ENCODE data around the gene FIBCD1.

FIBCD1 gene

DNA sequence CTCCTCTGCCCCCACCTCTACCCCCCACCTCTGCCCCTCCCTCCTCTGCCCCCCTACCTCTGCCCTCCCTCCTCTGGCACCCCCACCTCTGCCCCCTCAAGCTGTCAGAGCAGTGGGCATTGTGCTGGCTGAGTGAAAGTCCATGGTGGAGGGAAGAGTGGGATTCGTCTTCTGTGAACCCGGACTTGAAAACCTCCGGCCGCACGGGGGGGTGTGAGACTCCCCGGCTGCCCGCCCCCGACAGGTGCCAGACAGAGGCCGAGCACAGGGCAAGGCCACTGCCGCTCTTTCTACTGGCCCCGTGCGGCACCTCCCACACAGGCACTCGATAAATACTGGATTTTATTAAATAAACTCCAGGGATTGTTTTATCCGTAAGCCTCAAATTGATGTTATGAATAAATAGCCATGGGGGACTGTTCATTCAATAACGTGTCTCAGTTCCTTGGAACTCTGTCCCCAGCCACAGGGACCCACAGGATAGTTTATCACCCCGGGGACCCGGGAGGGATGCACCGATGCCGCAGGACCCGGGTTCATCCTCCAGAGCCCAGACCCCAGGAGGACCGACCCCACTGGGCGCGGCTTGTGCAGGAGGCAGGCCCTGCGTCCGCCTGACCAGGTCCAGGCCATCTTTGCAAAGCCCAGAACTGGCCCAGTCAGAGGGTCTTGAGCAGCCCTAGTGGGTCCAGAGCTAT, 39.8 kb downstream of the FIBCD1 start:
- Histone ChIP-seq H3K4me1 (ENCODE audit: insufficient read depth, low read length, severe bottlenecking) (no peaks in the 10 kb centered on the region), H3K4me2 (ENCODE audit: low read length) (no peak overlapping the region), H3K27ac (ENCODE audit: low read depth, low read length, poor library complexity, severe bottlenecking) (no peak overlapping the region), H4K20me1 (ENCODE audit: insufficient read depth, low read length) (no peaks in the 10 kb centered on the region), H3K27me3 (ENCODE audit: insufficient read depth, low read length) (no peaks in the 10 kb centered on the region), H2AFZ (ENCODE audit: low read length) (no peak overlapping the region), H3K79me2 (ENCODE audit: insufficient read depth, low read length) (no peaks in the 10 kb centered on the region), H3K36me3 (ENCODE audit: insufficient read depth, low read length) (no peaks in the 10 kb centered on the region), H3K9ac (ENCODE audit: low read length) (no peak overlapping the region), H3K4me3 (ENCODE audit: low read depth, low read length, poor library complexity, severe bottlenecking) (no peak overlapping the region), H3F3A (ENCODE audit: insufficient read depth, low read length) (no peaks in the 10 kb centered on the region), H3K9me3 (ENCODE audit: low read length) (no peaks in the 10 kb centered on the region), H3K9me2 (ENCODE audit: low read depth, low read length) (no peaks in the 10 kb centered on the region)
- TF ChIP-seq EZH2 (IDR thresholded peaks at IDR 0.05; ENCODE audit: borderline replicate concordance, low read length), result no peak
- TF ChIP-seq, protein P1, sequence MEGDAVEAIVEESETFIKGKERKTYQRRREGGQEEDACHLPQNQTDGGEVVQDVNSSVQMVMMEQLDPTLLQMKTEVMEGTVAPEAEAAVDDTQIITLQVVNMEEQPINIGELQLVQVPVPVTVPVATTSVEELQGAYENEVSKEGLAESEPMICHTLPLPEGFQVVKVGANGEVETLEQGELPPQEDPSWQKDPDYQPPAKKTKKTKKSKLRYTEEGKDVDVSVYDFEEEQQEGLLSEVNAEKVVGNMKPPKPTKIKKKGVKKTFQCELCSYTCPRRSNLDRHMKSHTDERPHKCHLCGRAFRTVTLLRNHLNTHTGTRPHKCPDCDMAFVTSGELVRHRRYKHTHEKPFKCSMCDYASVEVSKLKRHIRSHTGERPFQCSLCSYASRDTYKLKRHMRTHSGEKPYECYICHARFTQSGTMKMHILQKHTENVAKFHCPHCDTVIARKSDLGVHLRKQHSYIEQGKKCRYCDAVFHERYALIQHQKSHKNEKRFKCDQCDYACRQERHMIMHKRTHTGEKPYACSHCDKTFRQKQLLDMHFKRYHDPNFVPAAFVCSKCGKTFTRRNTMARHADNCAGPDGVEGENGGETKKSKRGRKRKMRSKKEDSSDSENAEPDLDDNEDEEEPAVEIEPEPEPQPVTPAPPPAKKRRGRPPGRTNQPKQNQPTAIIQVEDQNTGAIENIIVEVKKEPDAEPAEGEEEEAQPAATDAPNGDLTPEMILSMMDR (IDR thresholded peaks at IDR 0.05; ENCODE audit: low read length), result no peak

DNA sequence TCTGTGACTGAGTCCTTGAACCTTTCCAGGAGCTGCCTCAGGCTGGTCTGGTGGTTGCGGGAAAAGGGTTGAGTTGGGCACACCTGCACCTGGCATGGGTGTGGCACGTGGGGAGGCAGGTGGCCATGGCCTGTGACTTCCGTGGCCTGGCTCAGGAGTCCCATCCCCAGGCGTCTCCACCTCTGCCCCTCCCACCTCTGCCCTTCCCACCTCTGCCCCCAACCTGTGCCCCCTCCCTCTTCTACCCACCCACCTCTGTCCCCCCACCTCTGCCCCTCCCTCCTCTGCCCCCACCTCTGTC, 40.5 kb downstream of the FIBCD1 start:
- H3K9ac ChIP-seq (ENCODE audit: low read length), result no peak overlapping the region
- H3K9me2 ChIP-seq (ENCODE audit: low read depth, low read length), result no peaks in the 10 kb centered on the region
- no peaks in the 10 kb centered on the region for H3K79me2 ChIP-seq (ENCODE audit: insufficient read depth, low read length)
- H3K4me2 ChIP-seq (ENCODE audit: low read length), result no peak overlapping the region
- no peak overlapping the region for H2AFZ ChIP-seq (ENCODE audit: low read length)
- no peak overlapping the region for H3K4me3 ChIP-seq (ENCODE audit: low read depth, low read length, poor library complexity, severe bottlenecking)
- no peaks in the 10 kb centered on the region for H3K4me1 ChIP-seq (ENCODE audit: insufficient read depth, low read length, severe bottlenecking)
- H3F3A ChIP-seq (ENCODE audit: insufficient read depth, low read length), result no peaks in the 10 kb centered on the region
- no peak for TF ChIP-seq EZH2 (IDR thresholded peaks at IDR 0.05; ENCODE audit: borderline replicate concordance, low read length)
- TF ChIP-seq, protein P1 (IDR thresholded peaks at IDR 0.05; ENCODE audit: low read length), result no peak
- H3K36me3 ChIP-seq (ENCODE audit: insufficient read depth, low read length), result no peaks in the 10 kb centered on the region
- H3K27ac ChIP-seq (ENCODE audit: low read depth, low read length, poor library complexity, severe bottlenecking), result no peak overlapping the region
- no peaks in the 10 kb centered on the region for H3K9me3 ChIP-seq (ENCODE audit: low read length)
- no peaks in the 10 kb centered on the region for H4K20me1 ChIP-seq (ENCODE audit: insufficient read depth, low read length)
- H3K27me3 ChIP-seq (ENCODE audit: insufficient read depth, low read length), result no peaks in the 10 kb centered on the region

DNA sequence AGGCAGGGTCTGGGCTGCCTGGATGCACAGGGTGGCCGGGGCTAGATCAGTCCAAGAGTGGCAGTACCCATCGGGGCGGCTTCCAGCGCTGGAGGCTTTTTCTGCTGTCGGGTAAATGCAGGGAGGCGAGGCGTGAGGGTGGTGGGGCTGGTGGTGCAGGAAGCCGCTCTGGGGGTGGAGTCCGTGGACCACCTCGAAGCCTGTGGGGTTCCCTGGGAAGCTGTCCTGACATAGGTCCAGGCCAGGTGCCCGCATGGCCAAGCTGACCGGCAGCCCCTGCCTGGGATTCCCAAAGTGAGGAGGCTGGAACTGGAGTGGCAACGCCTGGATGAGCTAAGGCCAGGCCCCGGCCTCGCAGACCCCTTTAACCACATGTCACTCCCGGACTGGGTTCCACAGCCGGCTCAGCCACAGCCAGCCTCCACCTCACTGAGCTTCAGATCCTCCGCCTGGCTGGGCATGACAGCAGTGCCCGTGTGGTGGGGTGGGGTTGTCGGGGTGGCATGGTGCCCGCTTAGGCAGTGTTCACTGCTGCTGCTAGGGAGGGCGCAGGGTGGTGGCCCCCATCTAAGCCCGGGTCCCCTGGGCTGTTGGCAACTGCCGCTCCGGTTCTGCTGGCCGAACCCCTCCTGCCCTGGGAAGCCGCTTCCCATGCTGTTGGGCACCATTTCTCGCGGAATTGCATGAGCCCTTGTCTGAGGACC, 41.0 kb downstream of the FIBCD1 start:
- no peaks in the 10 kb centered on the region for H4K20me1 ChIP-seq (ENCODE audit: insufficient read depth, low read length)

More for the DNA sequence above, 41.0 kb downstream of the FIBCD1 start:
- Histone ChIP-seq H3K9me3 (ENCODE audit: low read length) (no peaks in the 10 kb centered on the region), H3K79me2 (ENCODE audit: insufficient read depth, low read length) (no peaks in the 10 kb centered on the region), H3K4me2 (ENCODE audit: low read length) (no peak overlapping the region), H3F3A (ENCODE audit: insufficient read depth, low read length) (no peaks in the 10 kb centered on the region), H3K27me3 (ENCODE audit: insufficient read depth, low read length) (no peaks in the 10 kb centered on the region), H3K9me2 (ENCODE audit: low read depth, low read length) (no peaks in the 10 kb centered on the region), H3K36me3 (ENCODE audit: insufficient read depth, low read length) (no peaks in the 10 kb centered on the region), H3K9ac (ENCODE audit: low read length) (no peak overlapping the region), H3K4me1 (ENCODE audit: insufficient read depth, low read length, severe bottlenecking) (no peaks in the 10 kb centered on the region), H3K4me3 (ENCODE audit: low read depth, low read length, poor library complexity, severe bottlenecking) (no peak overlapping the region), H3K27ac (ENCODE audit: low read depth, low read length, poor library complexity, severe bottlenecking) (no peak overlapping the region), H2AFZ (ENCODE audit: low read length) (no peak overlapping the region)
- TF ChIP-seq, protein P1 (IDR thresholded peaks at IDR 0.05; ENCODE audit: low read length), result no peak
- TF ChIP-seq EZH2 (IDR thresholded peaks at IDR 0.05; ENCODE audit: borderline replicate concordance, low read length), result no peak
